Colonic mucosa (tissue), 4 donors: ENCODE data around the gene MAST2. TPM values are rescaled to one million over a fixed set of nuclear protein-coding genes. Genes with fewer than 3 reads are reported as not detected.
A peak's percentile ranks its signal among the peaks of the same experiment; 100 is the strongest.
"Not testable (repeated sequence)": the region's sequence is repeated elsewhere in the genome, so short reads cannot be mapped to it uniquely, and the experiment has no call there.

Experiments
- DNase-seq: peaks from one replicate; pipeline ENCODE4 v3.0.0-alpha.2; 2020
- H3K27ac ChIP-seq: fragments of 200-600 bp; one replicate; pipeline ENCODE4 v1.8.0; 2021
- H3K27me3 ChIP-seq: fragments of 200-600 bp; one replicate; pipeline ENCODE4 v1.8.0; 2021
- H3K36me3 ChIP-seq: fragments of 200-600 bp; one replicate; pipeline ENCODE4 v1.8.0; 2021
- H3K4me1 ChIP-seq: fragments of 200-600 bp; one replicate; pipeline ENCODE4 v1.8.0; 2021; ENCODE audit warnings: mild to moderate bottlenecking
- H3K4me3 ChIP-seq: fragments of 200-600 bp; one replicate; pipeline ENCODE4 v1.8.0; 2021
- H3K9ac ChIP-seq, 2 donors: one replicate each; pipeline ENCODE4 v1.7.0; 2013; ENCODE audit warnings: control low read depth in 2 of 2, low read depth in 2 of 2, low read length in 2 of 2
- H3K9me3 ChIP-seq: fragments of 200-600 bp; one replicate; pipeline ENCODE4 v1.8.0; 2021
- intact Hi-C: fragments of 100-400 bp; cut with DNase I; formaldehyde crosslinking; loops from one replicate; pipeline ENCODE4 v1.14.1; 2022
- total RNA-seq, 2 donors: library from RNA; stranded (reverse); fragmentation: NEBNext Ultra II Directional in 1 of 2; extraction: Animal tissue kit (Norgen Biotek cat#: 25700) in 1 of 2; gene quantifications; one replicate each; pipeline ENCODE4 v1.2.1, GENCODE V29; 2021
- TF ChIP-seq, protein P1 (sequence below): fragments of 200-600 bp; IDR thresholded peaks from one replicate; pipeline ENCODE4 v1.8.0; 2022; ENCODE audit warnings: antibody characterized with exemption, mild to moderate bottlenecking
- donor health status: healthy.
- donor health status: DM: no; HTN: no; CAD: no.
- donor health status: DM: no; HTN: no; CAD: no.

MAST2 gene
- total RNA-seq, 2 donors from 2014 or later: 76.3 to 79.1 TPM

GRCh38 chr1:45952072-45952471 is 148.7 kb downstream of the MAST2 start:
- TF ChIP-seq, protein P1, sequence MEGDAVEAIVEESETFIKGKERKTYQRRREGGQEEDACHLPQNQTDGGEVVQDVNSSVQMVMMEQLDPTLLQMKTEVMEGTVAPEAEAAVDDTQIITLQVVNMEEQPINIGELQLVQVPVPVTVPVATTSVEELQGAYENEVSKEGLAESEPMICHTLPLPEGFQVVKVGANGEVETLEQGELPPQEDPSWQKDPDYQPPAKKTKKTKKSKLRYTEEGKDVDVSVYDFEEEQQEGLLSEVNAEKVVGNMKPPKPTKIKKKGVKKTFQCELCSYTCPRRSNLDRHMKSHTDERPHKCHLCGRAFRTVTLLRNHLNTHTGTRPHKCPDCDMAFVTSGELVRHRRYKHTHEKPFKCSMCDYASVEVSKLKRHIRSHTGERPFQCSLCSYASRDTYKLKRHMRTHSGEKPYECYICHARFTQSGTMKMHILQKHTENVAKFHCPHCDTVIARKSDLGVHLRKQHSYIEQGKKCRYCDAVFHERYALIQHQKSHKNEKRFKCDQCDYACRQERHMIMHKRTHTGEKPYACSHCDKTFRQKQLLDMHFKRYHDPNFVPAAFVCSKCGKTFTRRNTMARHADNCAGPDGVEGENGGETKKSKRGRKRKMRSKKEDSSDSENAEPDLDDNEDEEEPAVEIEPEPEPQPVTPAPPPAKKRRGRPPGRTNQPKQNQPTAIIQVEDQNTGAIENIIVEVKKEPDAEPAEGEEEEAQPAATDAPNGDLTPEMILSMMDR: no peak
- H3K9me3 ChIP-seq: no peaks in the 10 kb centered on the region
- no peak overlapping the region for H3K27ac ChIP-seq
- intact Hi-C loops: no loop called here
- H3K4me1 ChIP-seq: no peaks in the 10 kb centered on the region
- no peak overlapping the region for H3K9ac ChIP-seq
- H3K36me3 ChIP-seq: no peaks in the 10 kb centered on the region
- H3K27me3 ChIP-seq: no peaks in the 10 kb centered on the region
- no peak overlapping the region for H3K4me3 ChIP-seq
- no peak for DNase-seq

DNA sequence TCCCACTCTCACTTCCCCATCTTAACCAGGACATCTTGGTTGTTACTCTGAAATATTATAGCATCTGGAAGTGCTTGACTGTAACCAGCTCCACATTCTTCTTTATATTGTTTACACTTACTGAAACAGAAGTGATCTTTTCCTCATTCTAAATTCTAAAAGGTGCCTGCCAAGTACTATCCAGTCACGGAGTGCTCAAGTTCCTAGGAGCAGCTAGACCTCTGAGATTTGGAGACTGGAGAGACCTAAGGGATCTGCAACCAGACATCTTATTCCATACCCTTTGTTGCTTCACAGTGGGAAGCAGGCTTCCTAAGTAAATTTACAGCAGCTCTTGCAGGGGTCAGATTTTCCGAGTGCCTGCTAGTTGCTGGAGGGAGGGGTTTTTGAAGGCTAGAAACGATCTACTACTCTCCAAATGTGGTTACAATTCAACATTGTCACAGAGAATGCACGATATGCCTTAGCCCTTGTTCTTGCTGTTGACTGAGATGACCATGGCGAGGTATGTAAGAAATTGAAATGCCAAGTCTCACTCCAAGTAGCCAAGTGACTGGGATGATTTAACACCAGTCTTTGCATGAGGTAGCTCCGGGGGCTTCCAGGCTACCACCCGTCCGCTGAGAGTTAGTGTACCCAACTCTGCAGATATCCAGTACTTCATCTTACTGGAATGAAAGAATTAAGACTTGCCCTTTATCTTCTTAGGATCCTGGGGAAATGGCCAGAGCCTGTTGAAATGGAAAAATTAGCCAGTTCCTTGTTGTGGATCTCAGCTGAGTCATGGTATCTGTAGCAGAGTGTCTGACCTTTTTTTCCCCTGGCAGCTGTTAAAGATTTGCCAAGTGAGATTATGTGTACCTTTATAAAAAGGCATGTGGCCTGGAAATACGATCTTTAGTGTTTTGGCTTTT is 150.8 kb downstream of the MAST2 start:
- Histone ChIP-seq H3K4me1 (no peaks in the 10 kb centered on the region), H3K9ac (peak overlapping the region in 1 of 2 donors; percentile 59), H3K27ac (peak overlapping the region; percentile 66), H3K4me3 (no peak overlapping the region), H3K36me3 (no peaks in the 10 kb centered on the region), H3K27me3 (no peaks in the 10 kb centered on the region), H3K9me3 (no peaks in the 10 kb centered on the region)
- intact Hi-C loops: no loop called here
- DNase-seq: peak; percentile 37
- TF ChIP-seq, protein P1: no peak

GRCh38 chr1:45957684-45958083 is 154.3 kb downstream of the MAST2 start:
- intact Hi-C loops: no loop called here
- TF ChIP-seq, protein P1: no peak
- H3K4me1 ChIP-seq: no peaks in the 10 kb centered on the region
- DNase-seq: no peak
- no peak overlapping the region for H3K27ac ChIP-seq
- H3K27me3 ChIP-seq: no peaks in the 10 kb centered on the region
- H3K9ac ChIP-seq: no peak overlapping the region
- H3K9me3 ChIP-seq: no peaks in the 10 kb centered on the region
- no peaks in the 10 kb centered on the region for H3K36me3 ChIP-seq
- no peak overlapping the region for H3K4me3 ChIP-seq

DNA sequence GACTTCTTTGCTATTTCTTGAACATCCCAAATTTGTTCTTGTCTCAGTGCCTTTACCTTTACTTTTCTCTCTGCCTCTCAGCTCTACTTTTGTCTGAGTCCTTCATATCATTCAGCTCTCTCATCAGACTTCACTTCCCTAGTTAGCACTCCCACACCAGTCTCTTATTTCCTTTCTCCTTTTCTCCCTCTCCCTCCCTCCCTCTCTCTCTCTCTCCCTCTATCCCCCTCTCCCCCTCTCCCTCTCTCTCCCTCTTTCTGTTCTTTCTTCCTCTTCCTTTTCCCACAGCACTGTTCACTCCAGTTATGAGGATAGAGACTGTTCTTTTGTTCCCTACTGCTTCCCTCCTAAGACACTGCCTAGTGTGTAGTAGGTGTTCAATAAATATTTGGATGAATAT is 154.9 kb downstream of the MAST2 start:
- H3K4me3 ChIP-seq: no peak overlapping the region
- no peaks in the 10 kb centered on the region for H3K27me3 ChIP-seq
- TF ChIP-seq, protein P1: no peak
- H3K9ac ChIP-seq: no peak overlapping the region
- H3K36me3 ChIP-seq: no peaks in the 10 kb centered on the region
- intact Hi-C loops: no loop called here
- H3K9me3 ChIP-seq: no peaks in the 10 kb centered on the region
- no peak for DNase-seq
- H3K4me1 ChIP-seq: no peaks in the 10 kb centered on the region
- H3K27ac ChIP-seq: no peak overlapping the region

GRCh38 chr1:45960930-45961715 is 157.7 kb downstream of the MAST2 start:
- H3K27me3 ChIP-seq: no peaks in the 10 kb centered on the region
- no peak overlapping the region for H3K27ac ChIP-seq
- no peak for DNase-seq
- intact Hi-C loops: no loop called here
- H3K9ac ChIP-seq: no peak overlapping the region
- H3K36me3 ChIP-seq: no peaks in the 10 kb centered on the region
- no peaks in the 10 kb centered on the region for H3K9me3 ChIP-seq
- TF ChIP-seq, protein P1: no peak
- no peaks in the 10 kb centered on the region for H3K4me1 ChIP-seq
- H3K4me3 ChIP-seq: no peak overlapping the region

DNA sequence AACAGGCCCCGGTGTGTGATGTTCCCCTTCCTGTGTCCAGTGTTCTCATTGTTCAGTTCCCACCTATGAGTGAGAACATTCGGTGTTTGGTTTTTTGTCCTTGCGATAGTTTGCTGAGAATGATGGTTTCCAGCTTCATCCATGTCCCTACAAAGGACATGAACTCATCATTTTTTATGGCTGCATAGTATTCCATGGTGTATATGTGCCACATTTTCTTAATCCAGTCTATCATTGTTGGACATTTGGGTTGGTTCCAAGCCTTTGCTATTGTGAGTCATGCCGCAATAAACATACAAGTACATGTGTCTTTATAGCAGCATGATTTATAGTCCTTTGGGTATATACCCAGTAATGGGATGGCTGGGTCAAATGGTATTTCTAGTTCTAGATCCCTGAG is 158.5 kb downstream of the MAST2 start:
- H3K9me3 ChIP-seq, H3K36me3 ChIP-seq, H3K4me1 ChIP-seq, DNase-seq, intact Hi-C loops, H3K9ac ChIP-seq, H3K27ac ChIP-seq, H3K4me3 ChIP-seq, H3K27me3 ChIP-seq: not testable (repeated sequence)
